Left lung (tissue), 10 donors: ENCODE data around the gene TBC1D9. TPM values are rescaled to one million over a fixed set of nuclear protein-coding genes. Genes with fewer than 3 reads are reported as not detected.

Experiments used
- ATAC-seq: fragments of 200-7000 bp; cut with Tn5 transposase; one replicate; pipeline ENCODE4 v1.9.1; 2020; ENCODE audit warnings: moderate library complexity
- DNase-seq, 4 donors: peaks; one replicate each; pipeline ENCODE4 v3.0.0-alpha.2; 2013 to 2020
- H3K27ac ChIP-seq, 2 donors: fragments of 200-600 bp; sonication (generic) in 1 of 2; one replicate each; pipeline versions ENCODE4 v1.5.0 to v1.8.0; 2020 to 2021
- H3K27me3 ChIP-seq, 2 donors: fragments of 200-600 bp; sonication (generic) in 1 of 2; one replicate each; pipeline versions ENCODE4 v1.5.0 to v1.8.0; 2020 to 2021
- H3K36me3 ChIP-seq, 2 donors: fragments of 200-600 bp; sonication (generic) in 1 of 2; one replicate each; pipeline versions ENCODE4 v1.5.0 to v1.8.0; 2020 to 2021
- H3K4me1 ChIP-seq, 2 donors: fragments of 200-600 bp; one replicate each; pipeline ENCODE4 v1.8.0; 2021
- H3K4me3 ChIP-seq, 2 donors: fragments of 200-600 bp; sonication (generic) in 1 of 2; one replicate each; pipeline versions ENCODE4 v1.5.0 to v1.8.0; 2020 to 2021; ENCODE audit warnings: mild to moderate bottlenecking in 1 of 2
- H3K9me3 ChIP-seq, 2 donors: fragments of 200-600 bp; sonication (generic) in 1 of 2; one replicate each; pipeline versions ENCODE4 v1.5.0 to v1.8.0; 2020 to 2021
- CTCF ChIP-seq, 2 donors: fragments of 200-600 bp; sonication (generic) in 1 of 2; IDR thresholded peaks; one replicate each; pipeline versions ENCODE4 v1.5.0 to v1.8.0; 2021; ENCODE audit warnings: antibody characterized with exemption in 2 of 2
- intact Hi-C, 2 donors: fragments of 100-400 bp; cut with DNase I; formaldehyde crosslinking; loops; one replicate each; pipeline versions ENCODE4 v1.11.2 to v1.14.2; 2022
- polyA plus RNA-seq, 6 donors: library from polyadenylated mRNA; unstranded; fragments of 120-200 nt; gene quantifications; one replicate each; pipeline ENCODE4 v1.2.1, GENCODE V29; 2013; ENCODE audit not compliant: insufficient read length in 6 of 6
- total RNA-seq, 2 donors: library from RNA; stranded (reverse); fragmentation: NEBNext Ultra II Directional; extraction: Animal tissue kit (Norgen Biotek cat#: 25700); gene quantifications; one replicate each; pipeline ENCODE4 v1.2.1, GENCODE V29; 2021
- donor health status: DM: no; HTN: yes; CAD: no.
- donor health status: DM: no; HTN: no; CAD: no.

Gene TBC1D9
- total and polyA plus RNA-seq, 8 donors, result 27.7 to 35.7 (median 32.3) TPM

GRCh38 chr4:140707325-140707724 lies 48.9 kb downstream of the TBC1D9 start:
- no peak overlapping the region for H3K4me3 ChIP-seq
- intact Hi-C loops, result no loop called here
- peaks cover 0 to 36% of the 10 kb centered on the region in 2 donors for H3K4me1 ChIP-seq
- ATAC-seq, result no peak
- H3K36me3 ChIP-seq, result no peaks in the 10 kb centered on the region
- no peaks in the 10 kb centered on the region for H3K27me3 ChIP-seq
- TF ChIP-seq CTCF (IDR thresholded peaks at IDR 0.05), result no peak
- H3K27ac ChIP-seq, result no peak overlapping the region
- no peak for DNase-seq
- no peaks in the 10 kb centered on the region for H3K9me3 ChIP-seq

- Histone ChIP-seq H3K36me3 (no peaks in the 10 kb centered on the region), H3K4me1 (peaks cover 0 to 30% of the 10 kb centered on the region in 2 donors), H3K4me3 (no peak overlapping the region), H3K9me3 (no peaks in the 10 kb centered on the region), H3K27ac (no peak overlapping the region), H3K27me3 (no peaks in the 10 kb centered on the region)
- intact Hi-C loops, result no loop called here
- no peak for DNase-seq
- no peak for TF ChIP-seq CTCF (IDR thresholded peaks at IDR 0.05)
- peak; percentile 54 for ATAC-seq
Observed at GRCh38 chr4:140706665-140707064, 49.5 kb downstream of the TBC1D9 start.

GRCh38 chr4:140706276-140706625 lies 49.9 kb downstream of the TBC1D9 start:
- intact Hi-C loops, result no loop called here
- Histone ChIP-seq H3K27me3 (no peaks in the 10 kb centered on the region), H3K36me3 (peaks cover 0 to under 1% of the 10 kb centered on the region in 2 donors), H3K4me3 (no peak overlapping the region), H3K4me1 (peaks cover 0 to 30% of the 10 kb centered on the region in 2 donors), H3K27ac (no peak overlapping the region), H3K9me3 (no peaks in the 10 kb centered on the region)
- ATAC-seq (no peak), DNase-seq (no peak)
- no peak for TF ChIP-seq CTCF (IDR thresholded peaks at IDR 0.05)

GRCh38 chr4:140705625-140706275 lies 50.4 kb downstream of the TBC1D9 start:
- no peak overlapping the region for H3K4me3 ChIP-seq
- no peaks in the 10 kb centered on the region for H3K9me3 ChIP-seq
- no peak overlapping the region for H3K27ac ChIP-seq
- peaks cover 0 to 5% of the 10 kb centered on the region in 2 donors for H3K36me3 ChIP-seq
- TF ChIP-seq CTCF (IDR thresholded peaks at IDR 0.05), result no peak
- DNase-seq (no peak), ATAC-seq (no peak)
- H3K27me3 ChIP-seq, result no peaks in the 10 kb centered on the region
- intact Hi-C loops, result no loop called here
- peaks cover 0 to 30% of the 10 kb centered on the region in 2 donors for H3K4me1 ChIP-seq

- peaks cover 0 to 12% of the 10 kb centered on the region in 2 donors for H3K36me3 ChIP-seq
- no peak overlapping the region for H3K27ac ChIP-seq
- H3K4me3 ChIP-seq, result no peak overlapping the region
- intact Hi-C loops, result no loop called here
- peaks cover 0 to 30% of the 10 kb centered on the region in 2 donors for H3K4me1 ChIP-seq
- no peak for TF ChIP-seq CTCF (IDR thresholded peaks at IDR 0.05)
- no peak for DNase-seq
- no peaks in the 10 kb centered on the region for H3K9me3 ChIP-seq
- ATAC-seq, result no peak
- H3K27me3 ChIP-seq, result no peaks in the 10 kb centered on the region
Observed at GRCh38 chr4:140704964-140705363, 51.2 kb downstream of the TBC1D9 start.
